CD4-positive, alpha-beta T cell (primary cell): Measurements from ENCODE around the gene EFNA4. TPM values are rescaled to one million over a fixed set of nuclear protein-coding genes. Genes with fewer than 3 reads are reported as not detected.

Experiments used
- ATAC-seq: fragments of 200-7000 bp; cut with Tn5 transposase; one replicate; pipeline ENCODE4 v1.10.0; 2022; ENCODE audit warnings: mild to moderate bottlenecking; ENCODE audit not compliant: poor library complexity
- CTCF ChIA-PET: fragments of 350-600 bp; sonication (Branson Sonifier 250); formaldehyde crosslinking; loops from one replicate; lab custom pipeline; 2021; ENCODE audit warnings: antibody characterized with exemption, inconsistent platforms; lab: Charles Lee
- POLR2A ChIA-PET: fragments of 350-600 bp; sonication (Branson Sonifier 250); formaldehyde crosslinking; loops from one replicate; lab custom pipeline; 2021; ENCODE audit warnings: antibody characterized with exemption, inconsistent platforms; lab: Charles Lee
- DNase-seq, 14 experiments: peaks; one replicate each; pipeline ENCODE4 v3.0.0-alpha.2; 2013 to 2020; ENCODE audit warnings: mixed read lengths in 2 of 14
- H3K27ac ChIP-seq, 2 donors: one replicate each; pipeline versions ENCODE4 v1.5.1 to v1.7.0; 2013; ENCODE audit warnings: low read length in 2 of 2, low read depth in 1 of 2, mild to moderate bottlenecking in 1 of 2
- H3K27me3 ChIP-seq, 2 experiments: 1 replicate in 1 of 2; 2 replicates in 1 of 2; pipeline versions ENCODE4 v1.6.1 to v1.7.0; 2013; ENCODE audit warnings: low read length in 2 of 2, control low read depth in 1 of 2, mild to moderate bottlenecking in 1 of 2, moderate library complexity in 1 of 2; ENCODE audit not compliant: insufficient read depth in 2 of 2, control insufficient read depth in 1 of 2
- H3K36me3 ChIP-seq: one replicate; pipeline ENCODE4 v1.6.1; 2013; ENCODE audit warnings: low read length, control low read depth; ENCODE audit not compliant: insufficient read depth
- H3K4me1 ChIP-seq: one replicate; pipeline ENCODE4 v1.6.1; 2013; ENCODE audit warnings: low read length, control low read depth; ENCODE audit not compliant: insufficient read depth
- H3K4me3 ChIP-seq: one replicate; pipeline ENCODE4 v1.5.1; 2013; ENCODE audit warnings: mild to moderate bottlenecking, low read length, moderate library complexity
- H3K9me3 ChIP-seq, 2 experiments: 1 replicate in 1 of 2; 2 replicates in 1 of 2; pipeline versions ENCODE4 v1.6.1 to v1.7.0; 2013; ENCODE audit warnings: low read length in 2 of 2, mild to moderate bottlenecking in 2 of 2, control low read depth in 1 of 2, moderate library complexity in 1 of 2; ENCODE audit not compliant: control insufficient read depth in 1 of 2, insufficient read depth in 1 of 2
- H3K27ac Mint-ChIP-seq: one replicate; pipeline ENCODE4 v1.8.0; 2020; ENCODE audit warnings: mixed read lengths
- H3K27me3 Mint-ChIP-seq: one replicate; pipeline ENCODE4 v1.8.0; 2021; ENCODE audit warnings: mixed read lengths
- H3K36me3 Mint-ChIP-seq: one replicate; pipeline ENCODE4 v1.8.0; 2021; ENCODE audit warnings: low read depth, mixed read lengths
- H3K4me1 Mint-ChIP-seq: one replicate; pipeline ENCODE4 v1.8.0; 2021; ENCODE audit warnings: low read depth, mixed read lengths
- H3K4me3 Mint-ChIP-seq: one replicate; pipeline ENCODE4 v1.8.0; 2020; ENCODE audit warnings: mild to moderate bottlenecking, mixed read lengths
- H3K9me3 Mint-ChIP-seq: one replicate; pipeline ENCODE4 v1.8.0; 2020; ENCODE audit warnings: mixed read lengths
- intact Hi-C, 2 experiments: fragments of 100-400 bp; cut with DNase I in 1 of 2; cut with micrococcal nuclease in 1 of 2; formaldehyde crosslinking; loops; one replicate each; pipeline versions ENCODE4 v1.15.1 to v1.9.0; 2023 to 2025; cut with DNase I, micrococcal nuclease
- total RNA-seq, 174 experiments: library from RNA in 2 of 174; stranded (reverse) in 2 of 174; gene quantifications; one replicate each; pipeline ENCODE4 v1.2.3 and lab custom pipeline; 2021 to 2026
- TF ChIP-seq, protein P1 (sequence below): fragments of 200-600 bp; IDR thresholded peaks from one replicate; pipeline ENCODE4 v1.8.0; 2022; ENCODE audit warnings: antibody characterized with exemption, mild to moderate bottlenecking

Gene EFNA4
- total RNA-seq, 2 experiments from 2014 or later = 2.4 to 3.3 TPM

DNA sequence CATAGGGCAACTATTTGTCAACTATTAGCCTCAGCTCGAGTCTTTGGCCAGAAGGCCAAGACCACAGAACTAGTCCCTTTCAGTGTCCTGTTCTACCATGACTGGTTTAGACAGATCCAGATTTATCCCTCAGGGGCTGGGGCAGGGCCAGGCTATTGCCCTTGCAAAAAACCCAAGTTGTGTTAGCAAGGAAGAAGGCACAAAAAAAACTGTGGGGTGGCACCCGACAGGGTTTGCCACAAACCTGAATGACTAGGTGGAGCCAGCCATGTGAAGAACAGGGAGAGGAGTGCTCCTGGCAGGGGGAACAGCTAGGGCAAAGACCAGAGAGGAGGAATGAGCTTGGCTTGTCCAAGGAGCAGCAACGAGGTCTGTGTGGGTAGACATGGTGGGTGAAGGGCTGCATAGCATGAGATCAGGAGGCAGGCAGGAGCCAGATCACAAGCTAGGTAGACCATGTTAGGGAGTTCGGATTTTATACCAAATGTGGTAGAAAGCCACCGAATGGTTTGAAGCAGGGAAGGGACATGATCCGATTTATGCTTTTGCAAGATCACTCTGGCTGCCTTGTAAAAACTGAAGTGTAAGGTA lies 25.6 kb upstream of the EFNA4 start:
- intact Hi-C loops = loop anchor here in 1 of 2 experiments (10.0 kb wide), 1 partner anchor 117 kb away; no protein-coding TSS in a partner anchor
- CTCF ChIA-PET = interaction anchor here (1.7 kb wide), 1 partner anchor 20 kb away, joined by 6 read pairs; no protein-coding TSS in a partner anchor
- POLR2A ChIA-PET = no interaction called here

DNA sequence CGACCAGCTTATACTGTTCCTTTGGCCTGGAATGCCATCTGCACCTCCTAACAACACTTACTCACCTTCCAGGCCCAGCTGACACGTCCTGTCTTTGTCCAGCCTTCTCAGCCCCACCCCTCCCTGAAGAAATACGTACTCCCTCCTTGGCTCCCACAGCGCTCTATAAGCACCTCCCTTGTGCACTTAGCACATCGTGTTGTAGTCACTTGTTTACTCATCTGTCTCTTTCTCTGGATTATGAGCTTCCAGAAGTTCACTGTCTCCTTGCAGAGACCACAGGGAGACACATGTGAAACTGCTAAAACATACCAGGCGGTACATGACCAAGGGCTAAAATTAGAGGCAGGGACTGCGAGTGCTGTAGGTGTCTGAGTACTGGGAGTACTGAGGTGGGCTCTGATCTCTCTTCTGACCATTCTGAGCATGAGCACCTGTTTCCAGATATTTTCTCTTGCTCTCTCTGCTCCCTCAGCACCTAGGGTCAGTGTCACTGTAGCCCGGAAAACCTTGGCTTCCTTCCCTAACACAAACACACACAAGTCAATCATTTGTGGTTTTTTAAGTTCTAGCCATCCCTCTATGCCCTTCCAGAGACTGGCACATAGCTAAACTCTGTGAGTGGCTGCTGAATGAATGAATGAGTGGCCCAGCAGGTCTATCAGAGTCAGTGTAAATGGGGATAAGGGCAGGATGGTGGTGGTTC lies 24.8 kb upstream of the EFNA4 start:
- Histone ChIP-seq H3K36me3 (no peaks in the 10 kb centered on the region), H3K4me3 (no peak overlapping the region), H3K27me3 (no peaks in the 10 kb centered on the region), H3K27ac (no peak overlapping the region), H3K9me3 (no peaks in the 10 kb centered on the region), H3K4me1 (no peaks in the 10 kb centered on the region)
- Mint-ChIP-seq H3K36me3 (no peaks in the 10 kb centered on the region), H3K4me1 (no peaks in the 10 kb centered on the region), H3K4me3 (no peak overlapping the region), H3K9me3 (no peaks in the 10 kb centered on the region), H3K27ac (no peak overlapping the region), H3K27me3 (no peaks in the 10 kb centered on the region)
- intact Hi-C loops = loop anchor here in 1 of 2 experiments (10.0 kb wide), 1 partner anchor 116 kb away; no protein-coding TSS in a partner anchor
- ATAC-seq = no peak
- ChIA-PET CTCF (interaction anchor here (0.6 to 1.7 kb wide), 2 partner anchors 21 to 66 kb away, joined by 3 to 6 read pairs; no protein-coding TSS in a partner anchor), POLR2A (no interaction called here)
- no peak for DNase-seq
- TF ChIP-seq, protein P1, sequence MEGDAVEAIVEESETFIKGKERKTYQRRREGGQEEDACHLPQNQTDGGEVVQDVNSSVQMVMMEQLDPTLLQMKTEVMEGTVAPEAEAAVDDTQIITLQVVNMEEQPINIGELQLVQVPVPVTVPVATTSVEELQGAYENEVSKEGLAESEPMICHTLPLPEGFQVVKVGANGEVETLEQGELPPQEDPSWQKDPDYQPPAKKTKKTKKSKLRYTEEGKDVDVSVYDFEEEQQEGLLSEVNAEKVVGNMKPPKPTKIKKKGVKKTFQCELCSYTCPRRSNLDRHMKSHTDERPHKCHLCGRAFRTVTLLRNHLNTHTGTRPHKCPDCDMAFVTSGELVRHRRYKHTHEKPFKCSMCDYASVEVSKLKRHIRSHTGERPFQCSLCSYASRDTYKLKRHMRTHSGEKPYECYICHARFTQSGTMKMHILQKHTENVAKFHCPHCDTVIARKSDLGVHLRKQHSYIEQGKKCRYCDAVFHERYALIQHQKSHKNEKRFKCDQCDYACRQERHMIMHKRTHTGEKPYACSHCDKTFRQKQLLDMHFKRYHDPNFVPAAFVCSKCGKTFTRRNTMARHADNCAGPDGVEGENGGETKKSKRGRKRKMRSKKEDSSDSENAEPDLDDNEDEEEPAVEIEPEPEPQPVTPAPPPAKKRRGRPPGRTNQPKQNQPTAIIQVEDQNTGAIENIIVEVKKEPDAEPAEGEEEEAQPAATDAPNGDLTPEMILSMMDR = no peak

More for the DNA sequence above, 25.6 kb upstream of the EFNA4 start:
- Histone ChIP-seq H3K9me3 (no peaks in the 10 kb centered on the region), H3K27me3 (no peaks in the 10 kb centered on the region), H3K27ac (no peak overlapping the region), H3K36me3 (no peaks in the 10 kb centered on the region), H3K4me3 (no peak overlapping the region), H3K4me1 (no peaks in the 10 kb centered on the region)
- ATAC-seq (no peak), DNase-seq (no peak)
- Mint-ChIP-seq H3K27ac (no peak overlapping the region), H3K4me1 (no peaks in the 10 kb centered on the region), H3K4me3 (no peak overlapping the region), H3K27me3 (no peaks in the 10 kb centered on the region), H3K9me3 (no peaks in the 10 kb centered on the region), H3K36me3 (no peaks in the 10 kb centered on the region)
- TF ChIP-seq, protein P1 = no peak

DNA sequence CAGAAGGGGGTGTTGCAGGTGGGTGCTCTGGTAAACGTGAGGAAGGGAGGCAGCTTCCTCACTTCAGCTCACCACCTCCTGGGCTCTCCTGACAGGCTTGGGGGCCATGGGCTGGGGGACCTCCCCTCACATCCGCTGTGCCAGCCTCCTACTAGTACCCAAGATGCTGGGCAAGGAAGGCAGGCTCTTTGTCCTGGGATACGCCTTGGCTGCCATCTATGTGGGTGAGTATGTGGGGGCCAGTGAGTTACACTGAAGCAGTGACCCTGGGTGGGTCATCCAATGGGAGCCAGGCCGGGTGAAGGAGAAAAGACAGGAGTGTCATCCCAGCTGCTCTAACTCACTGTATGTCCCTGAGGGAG lies 24.3 kb upstream of the EFNA4 start:
- H3K36me3 Mint-ChIP-seq = no peaks in the 10 kb centered on the region
- H3K27me3 Mint-ChIP-seq = no peaks in the 10 kb centered on the region
- H3K27ac Mint-ChIP-seq = no peak overlapping the region
- ATAC-seq = no peak
- Histone ChIP-seq H3K4me1 (no peaks in the 10 kb centered on the region), H3K4me3 (no peak overlapping the region), H3K27me3 (no peaks in the 10 kb centered on the region), H3K36me3 (no peaks in the 10 kb centered on the region), H3K27ac (no peak overlapping the region), H3K9me3 (no peaks in the 10 kb centered on the region)
- ChIA-PET POLR2A (no interaction called here), CTCF (interaction anchor here (0.6 to 1.7 kb wide), 2 partner anchors 22 to 66 kb away, joined by 3 to 6 read pairs; no protein-coding TSS in a partner anchor)
- no peaks in the 10 kb centered on the region for H3K9me3 Mint-ChIP-seq
- intact Hi-C loops = loop anchor here in 1 of 2 experiments (10.0 kb wide), 1 partner anchor 116 kb away; no protein-coding TSS in a partner anchor
- no peak for DNase-seq
- H3K4me1 Mint-ChIP-seq = no peaks in the 10 kb centered on the region
- TF ChIP-seq, protein P1 = no peak
- H3K4me3 Mint-ChIP-seq = no peak overlapping the region
